ENCODE results near the gene TRPM6.
"Not testable (repeated sequence)": the region's sequence is repeated elsewhere in the genome, so short reads cannot be mapped to it uniquely, and the experiment has no call there.

- not testable (repeated sequence) for TF ChIP-seq CTCF (conservative IDR thresholded peaks at IDR 0.05; ENCODE audit: low read depth, low read length); EZH2phosphoT487 (IDR thresholded peaks at IDR 0.05; ENCODE audit: borderline replicate concordance, low read length)
Observed at GRCh38 chr9:74860247-74860646, 27.5 kb downstream of the TRPM6 start.

Data from PC-3 (cell line).